Left forelimb (tissue), 1 donor: ENCODE data around the gene SRD5A1.

ENCODE experiments used
- DNase-seq: peaks from one replicate; pipeline ENCODE4 v3.0.0-alpha.2; 2018; ENCODE audit warnings: low spot score

The SRD5A1 gene

DNA sequence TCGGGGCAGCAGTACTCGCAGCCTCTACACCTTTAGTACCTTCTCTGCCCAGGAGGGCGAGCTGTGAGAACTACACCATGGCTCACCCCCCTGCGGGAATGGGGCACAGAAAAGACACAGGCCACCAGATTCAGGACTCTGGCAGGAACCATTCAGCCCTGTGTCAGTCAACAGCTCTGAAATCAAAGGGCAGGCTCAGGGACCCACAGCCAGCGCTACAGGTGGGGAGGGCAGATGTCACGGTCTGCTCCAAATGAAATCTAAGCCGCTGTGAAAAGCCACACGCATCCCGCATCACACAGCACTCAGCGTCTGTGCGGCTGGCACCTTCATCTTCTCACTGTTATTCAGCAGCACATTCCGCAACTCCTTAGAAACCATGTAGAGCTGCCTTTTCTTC, 28.3 kb upstream of the SRD5A1 start:
- DNase-seq: no peak

DNA sequence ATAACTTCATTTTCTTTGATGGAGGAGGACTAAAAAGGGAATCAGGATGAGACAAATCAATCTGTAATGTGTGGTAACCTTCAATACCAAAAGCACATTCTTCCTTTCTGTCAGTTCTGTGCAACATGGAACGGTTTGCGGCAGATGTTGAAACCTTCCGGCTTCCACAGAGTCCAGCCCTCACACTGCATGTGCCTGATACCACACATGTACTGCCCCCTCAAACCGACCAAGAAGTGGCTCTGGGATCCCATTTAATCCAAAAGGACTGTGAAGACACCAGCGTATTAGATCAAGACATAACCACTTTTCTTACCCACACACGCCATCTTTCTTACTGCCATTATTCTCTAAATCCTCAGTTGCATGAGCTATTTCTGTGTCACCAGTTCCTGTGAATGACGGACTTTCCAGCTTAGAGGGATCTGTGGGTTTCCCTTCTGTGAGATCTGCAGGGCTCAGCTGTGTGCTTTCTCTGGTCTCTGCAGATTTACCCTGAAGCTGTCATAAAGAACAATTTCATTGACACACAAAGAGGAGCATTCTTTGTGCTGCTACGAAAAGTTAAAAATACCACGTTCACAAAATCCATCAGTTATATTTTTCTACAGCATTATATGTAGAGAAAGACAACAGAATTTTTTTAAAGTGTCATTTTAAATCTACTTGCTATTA, 26.2 kb upstream of the SRD5A1 start:
- DNase-seq: no peak

DNA sequence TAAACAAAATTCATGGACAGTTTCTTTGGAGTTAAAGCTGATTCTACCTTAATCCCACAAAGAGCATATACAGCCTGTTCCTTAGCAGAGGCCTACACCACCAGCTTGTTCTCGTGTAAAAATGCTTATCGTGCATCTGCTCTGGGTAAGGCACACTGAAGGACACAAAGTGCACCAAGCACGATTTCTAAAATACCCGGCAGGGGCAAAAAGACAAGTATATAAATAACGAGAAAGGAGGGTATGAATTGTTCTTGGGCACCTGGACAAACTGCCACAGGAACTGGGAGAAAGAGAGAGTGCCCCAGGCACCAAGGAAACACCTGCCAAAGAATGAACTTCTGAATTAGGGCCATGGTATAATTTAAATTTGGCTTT, 25.7 kb upstream of the SRD5A1 start:
- no peak for DNase-seq

DNA sequence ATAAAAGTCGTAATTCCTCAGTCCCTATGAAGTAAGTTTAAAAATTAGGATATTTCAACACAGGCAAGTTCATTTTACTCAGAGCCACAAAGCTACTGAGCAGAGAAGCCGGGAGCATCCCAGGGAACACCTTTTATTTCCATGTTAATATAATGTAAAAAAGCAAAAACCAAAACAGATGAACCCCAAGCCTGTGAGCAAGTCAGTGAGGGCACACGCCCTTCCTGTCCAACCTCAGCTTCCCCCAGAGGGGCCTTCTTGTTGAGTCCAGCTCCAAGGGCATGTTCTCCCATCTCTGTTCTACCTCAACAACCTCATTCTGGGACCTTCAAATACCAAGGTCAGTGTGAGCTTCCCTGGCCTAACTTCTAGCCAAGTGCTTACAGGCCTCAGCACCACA, 25.2 kb upstream of the SRD5A1 start:
- DNase-seq: no peak

DNA sequence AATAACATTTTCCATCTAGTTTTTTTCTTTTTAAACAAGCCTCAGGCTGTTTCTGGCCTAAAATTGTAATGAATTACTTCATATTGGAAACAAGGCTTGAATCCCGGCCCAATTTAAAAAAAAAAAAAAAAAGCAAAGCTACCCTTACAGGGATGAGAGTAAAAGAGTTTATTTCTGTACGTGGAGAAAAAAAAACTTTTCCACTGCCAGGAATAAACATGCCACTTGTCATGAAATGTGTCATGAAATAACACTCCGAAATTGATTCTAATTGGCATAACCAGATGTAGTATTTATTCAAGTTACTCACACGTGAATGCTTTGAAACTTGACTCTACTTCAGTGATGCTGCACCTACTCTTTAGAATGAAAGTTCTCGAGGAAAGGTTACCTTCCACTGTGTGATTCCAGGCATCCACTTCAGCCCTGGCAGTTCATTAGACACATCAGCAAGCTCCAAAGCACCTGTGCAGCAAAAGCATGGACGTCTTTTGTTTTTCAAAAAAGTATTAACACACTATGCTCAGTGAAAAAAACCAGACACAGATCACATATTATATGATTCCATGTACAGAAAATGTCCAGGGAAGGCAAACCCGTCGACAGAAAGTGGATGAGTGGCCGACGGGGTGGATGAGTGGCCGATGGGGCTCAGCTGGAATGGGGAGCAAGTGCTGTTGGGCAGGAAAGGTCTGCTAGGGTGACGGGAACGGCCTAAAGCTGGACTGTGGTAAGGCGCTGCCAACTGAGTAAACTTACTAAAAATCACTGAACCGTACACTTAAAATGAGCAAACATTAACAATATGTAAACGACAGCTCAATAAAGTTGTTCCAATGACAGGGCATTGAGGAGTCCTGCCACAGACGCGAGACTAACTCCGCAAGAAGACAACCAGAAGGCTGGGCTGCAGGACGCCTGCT, 21.6 kb upstream of the SRD5A1 start:
- no peak for DNase-seq

DNA sequence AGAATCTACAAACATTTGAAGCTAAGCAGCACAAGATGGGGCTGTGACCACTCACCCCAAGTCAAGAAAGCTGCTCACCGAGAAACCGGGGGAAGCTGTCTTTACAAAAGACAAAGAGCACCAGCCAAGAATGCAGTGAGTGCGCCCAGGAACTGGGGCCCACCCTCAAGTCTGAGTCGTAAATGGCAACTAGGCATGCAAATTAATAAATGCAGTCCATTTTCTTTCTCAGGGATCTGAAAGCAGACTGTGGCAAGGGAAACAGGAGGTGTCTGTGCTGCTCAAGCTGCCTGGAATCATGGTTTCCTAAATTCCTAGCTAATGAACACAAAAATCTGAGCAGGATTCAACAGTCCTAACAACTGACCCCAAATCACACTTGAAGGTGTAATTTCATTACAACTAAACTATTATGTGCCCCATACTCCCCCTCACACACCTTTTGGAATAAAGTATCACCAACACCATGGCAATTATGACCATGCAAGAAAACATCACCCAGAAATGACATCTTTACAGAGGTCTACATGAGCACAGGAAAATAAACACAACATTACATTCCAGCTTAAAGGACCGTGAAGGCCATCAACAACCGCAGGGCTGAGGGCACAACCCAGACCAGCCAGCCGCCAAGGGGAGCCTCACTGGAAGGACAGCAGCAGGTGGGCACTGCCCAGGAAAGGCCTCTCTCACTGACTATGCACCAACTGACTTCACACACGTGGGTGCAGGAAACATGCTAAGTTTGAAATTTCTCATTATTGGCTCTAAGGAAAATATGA, 18.0 kb upstream of the SRD5A1 start:
- DNase-seq: no peak

- DNase-seq: no peak
Observed at GRCh38 chr5:6616632-6617031, 16.6 kb upstream of the SRD5A1 start.

- no peak for DNase-seq
Observed at GRCh38 chr5:6623228-6623627, 10.0 kb upstream of the SRD5A1 start.

DNA sequence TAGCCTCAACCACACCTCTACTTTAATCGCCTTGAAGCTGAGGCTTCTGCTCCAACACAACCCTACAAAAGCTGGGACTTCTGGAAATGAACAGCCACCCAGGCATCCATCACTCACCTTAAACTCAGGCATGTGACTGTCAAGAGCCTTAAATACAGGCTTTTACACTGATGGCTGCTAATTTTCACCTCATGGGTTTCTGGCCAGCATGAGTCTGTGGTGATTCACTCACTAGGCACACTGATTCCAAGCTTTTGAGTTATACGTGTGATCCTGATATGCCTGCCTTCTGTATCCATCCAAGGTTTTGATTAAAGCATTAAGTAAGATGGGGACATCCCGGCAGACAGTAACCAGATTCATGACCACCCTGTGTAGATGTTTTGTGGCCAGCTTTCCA, 9.3 kb upstream of the SRD5A1 start:
- DNase-seq: no peak

GRCh38 chr5:6626508-6626907, 6.7 kb upstream of the SRD5A1 start:
- no peak for DNase-seq

GRCh38 chr5:6631441-6631840, 1.8 kb upstream of the SRD5A1 start:
- no peak for DNase-seq

- no peak for DNase-seq
Observed at GRCh38 chr5:6632324-6632887, 834 bp upstream of the SRD5A1 start.

- DNase-seq: no peak
Observed at GRCh38 chr5:6633469-6634245, 417 bp downstream of the SRD5A1 start.

DNA sequence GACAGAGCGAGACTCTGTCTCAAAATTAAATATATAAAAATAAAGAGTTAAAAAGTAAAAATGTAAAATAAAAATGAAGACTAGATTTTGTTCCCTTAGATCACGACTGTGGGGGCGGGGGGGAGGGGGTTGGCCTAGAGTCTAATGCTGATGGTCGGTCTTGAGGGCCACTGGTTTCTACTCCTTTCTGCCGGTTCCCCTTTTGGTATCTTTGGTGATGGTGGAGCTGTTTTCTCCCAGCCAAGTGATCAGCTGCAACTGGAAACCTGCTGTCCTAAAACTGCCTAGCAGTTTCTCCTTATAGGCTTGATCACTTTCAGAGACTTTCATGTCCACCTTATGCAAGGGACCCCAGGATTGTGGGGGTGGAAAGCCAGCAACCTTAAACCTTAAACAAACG, 1.1 kb downstream of the SRD5A1 start:
- DNase-seq: no peak

GRCh38 chr5:6634788-6635430, 1.7 kb downstream of the SRD5A1 start:
- DNase-seq: no peak

DNA sequence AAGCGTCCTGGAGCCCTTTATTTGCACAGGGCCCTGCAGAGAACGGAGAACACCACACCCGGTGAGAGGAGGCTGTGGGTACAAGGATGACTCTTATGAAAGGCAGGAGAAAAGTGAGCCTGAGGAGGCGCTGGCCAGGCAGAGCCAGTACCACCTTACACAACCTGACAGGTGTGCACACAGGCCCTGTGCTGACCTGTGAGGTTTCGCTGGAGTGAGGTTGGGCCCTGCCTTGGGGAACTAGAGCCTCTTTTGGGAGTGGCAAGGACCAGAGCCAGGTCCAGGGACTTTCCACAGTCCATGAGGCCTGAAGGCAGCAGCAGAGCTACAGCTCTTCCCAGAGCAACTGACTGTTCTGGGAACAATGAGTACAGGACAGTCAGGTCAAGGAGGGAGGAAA, 3.1 kb downstream of the SRD5A1 start:
- DNase-seq: no peak

DNA sequence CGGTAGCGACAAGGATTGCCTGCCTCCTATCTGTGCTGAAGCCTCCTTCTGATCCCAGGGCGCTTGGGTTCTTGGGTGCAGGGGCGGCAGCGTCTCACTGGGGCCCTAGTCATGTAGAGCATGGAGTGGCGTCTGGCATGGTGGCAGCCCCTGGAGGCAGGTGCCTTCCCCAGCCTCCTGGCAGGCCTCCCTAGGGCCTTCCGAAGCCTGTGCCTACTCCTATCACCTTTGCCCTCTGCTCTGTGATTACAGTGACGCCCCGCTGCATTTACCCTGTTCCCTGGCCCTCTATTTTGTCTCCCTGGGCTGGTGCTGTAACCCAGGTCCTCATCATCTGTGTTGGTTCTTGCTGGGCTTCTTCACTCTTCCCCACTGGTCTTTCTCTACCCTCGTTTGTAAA, 3.8 kb downstream of the SRD5A1 start:
- no peak for DNase-seq

DNA sequence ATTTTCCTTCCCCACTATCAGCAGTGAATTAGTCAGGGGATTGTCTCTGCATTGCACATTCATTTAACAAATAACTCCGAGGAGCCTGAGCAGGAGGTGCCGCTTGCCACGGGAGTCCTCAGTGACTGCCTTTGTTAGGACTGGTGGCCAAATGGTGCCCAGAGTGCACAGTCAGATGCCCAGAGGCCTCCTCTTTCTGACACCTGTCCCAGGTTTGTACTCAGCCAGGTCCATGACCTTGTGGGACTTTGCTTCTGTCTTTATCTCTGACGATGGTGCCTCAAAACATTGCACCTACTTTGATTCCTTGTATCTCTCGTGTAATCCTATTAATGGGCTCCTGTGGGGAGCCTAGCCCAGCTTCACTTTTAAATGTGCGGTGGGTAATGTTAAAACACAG, 4.3 kb downstream of the SRD5A1 start:
- no peak for DNase-seq

- no peak for DNase-seq
Observed at GRCh38 chr5:6638236-6638635, 5.0 kb downstream of the SRD5A1 start.

- DNase-seq: no peak
Observed at GRCh38 chr5:6642655-6643054, 9.4 kb downstream of the SRD5A1 start.

DNA sequence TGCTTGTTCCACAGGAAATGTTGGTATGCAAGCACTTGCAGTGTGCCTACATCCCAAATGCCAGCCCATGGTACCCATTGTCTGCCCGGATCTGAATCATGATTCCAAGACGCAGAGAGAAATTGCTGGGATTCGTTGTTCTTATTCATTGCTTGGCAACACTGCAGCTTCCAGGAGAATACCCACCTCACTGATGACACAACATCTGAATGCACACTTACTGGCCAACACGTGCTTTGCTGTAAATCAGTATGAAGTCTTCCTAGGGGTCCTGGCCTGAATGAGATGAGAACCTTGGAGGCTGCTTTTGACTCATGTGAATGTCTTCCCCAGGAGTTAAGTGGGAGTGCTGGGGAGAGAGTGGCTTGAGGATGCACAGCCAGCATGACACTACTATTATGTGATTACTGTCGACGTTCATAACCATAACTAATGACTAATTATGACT, 11.6 kb downstream of the SRD5A1 start:
- DNase-seq: no peak
